ENCODE results near the gene MSGN1.

MSGN1 gene

DNA sequence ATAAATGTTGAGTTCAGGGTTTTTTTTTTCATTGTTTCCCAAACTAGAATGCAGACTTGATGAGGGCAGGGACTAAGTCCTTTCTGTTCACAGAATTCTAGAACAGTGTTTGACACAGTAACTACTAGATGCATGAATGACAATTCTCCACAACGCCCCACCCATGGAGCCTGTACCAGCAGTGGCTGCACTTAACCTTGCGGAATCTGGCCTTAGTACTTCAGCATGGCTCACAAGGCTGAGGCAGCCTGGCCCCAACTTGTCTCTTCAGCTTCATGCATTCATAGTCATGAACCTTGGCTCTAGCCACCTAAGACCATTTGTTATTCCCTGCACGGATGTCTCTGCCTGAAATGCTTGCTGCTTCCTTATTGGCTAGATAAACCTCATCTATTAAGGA, 29.5 kb upstream of the MSGN1 start:
- H3K4me3 ChIP-seq (ENCODE audit: control insufficient read depth, low read depth, low read length), result no peak overlapping the region
- TF ChIP-seq, protein P1, sequence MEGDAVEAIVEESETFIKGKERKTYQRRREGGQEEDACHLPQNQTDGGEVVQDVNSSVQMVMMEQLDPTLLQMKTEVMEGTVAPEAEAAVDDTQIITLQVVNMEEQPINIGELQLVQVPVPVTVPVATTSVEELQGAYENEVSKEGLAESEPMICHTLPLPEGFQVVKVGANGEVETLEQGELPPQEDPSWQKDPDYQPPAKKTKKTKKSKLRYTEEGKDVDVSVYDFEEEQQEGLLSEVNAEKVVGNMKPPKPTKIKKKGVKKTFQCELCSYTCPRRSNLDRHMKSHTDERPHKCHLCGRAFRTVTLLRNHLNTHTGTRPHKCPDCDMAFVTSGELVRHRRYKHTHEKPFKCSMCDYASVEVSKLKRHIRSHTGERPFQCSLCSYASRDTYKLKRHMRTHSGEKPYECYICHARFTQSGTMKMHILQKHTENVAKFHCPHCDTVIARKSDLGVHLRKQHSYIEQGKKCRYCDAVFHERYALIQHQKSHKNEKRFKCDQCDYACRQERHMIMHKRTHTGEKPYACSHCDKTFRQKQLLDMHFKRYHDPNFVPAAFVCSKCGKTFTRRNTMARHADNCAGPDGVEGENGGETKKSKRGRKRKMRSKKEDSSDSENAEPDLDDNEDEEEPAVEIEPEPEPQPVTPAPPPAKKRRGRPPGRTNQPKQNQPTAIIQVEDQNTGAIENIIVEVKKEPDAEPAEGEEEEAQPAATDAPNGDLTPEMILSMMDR (conservative IDR thresholded peaks at IDR 0.05; ENCODE audit: control insufficient read depth, insufficient read depth, low read depth, low read length), result no peak
- no peak for DNase-seq (ENCODE audit: low read depth)

DNA sequence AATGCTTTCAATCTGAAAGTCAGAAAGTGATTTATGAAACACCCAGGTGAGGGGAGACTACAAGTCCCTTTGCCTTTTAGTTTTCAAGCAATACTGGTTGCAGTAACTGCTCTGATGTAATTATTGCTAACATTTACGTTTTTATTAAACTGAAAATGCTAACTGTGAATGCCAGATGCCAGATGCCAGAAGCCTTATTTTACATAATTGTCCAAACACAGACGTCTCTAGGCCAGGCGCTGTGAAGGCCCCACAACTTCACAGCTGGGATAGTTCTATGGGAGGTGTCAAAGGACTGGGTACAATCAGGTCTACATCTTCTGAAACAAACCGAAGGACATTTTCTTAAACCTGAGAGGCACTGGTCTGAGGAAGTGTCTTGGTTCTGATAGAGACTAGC, 27.5 kb upstream of the MSGN1 start:
- TF ChIP-seq, protein P1 (conservative IDR thresholded peaks at IDR 0.05; ENCODE audit: control insufficient read depth, insufficient read depth, low read depth, low read length), result no peak
- H3K4me3 ChIP-seq (ENCODE audit: control insufficient read depth, low read depth, low read length), result no peak overlapping the region
- DNase-seq (ENCODE audit: low read depth), result no peak

DNA sequence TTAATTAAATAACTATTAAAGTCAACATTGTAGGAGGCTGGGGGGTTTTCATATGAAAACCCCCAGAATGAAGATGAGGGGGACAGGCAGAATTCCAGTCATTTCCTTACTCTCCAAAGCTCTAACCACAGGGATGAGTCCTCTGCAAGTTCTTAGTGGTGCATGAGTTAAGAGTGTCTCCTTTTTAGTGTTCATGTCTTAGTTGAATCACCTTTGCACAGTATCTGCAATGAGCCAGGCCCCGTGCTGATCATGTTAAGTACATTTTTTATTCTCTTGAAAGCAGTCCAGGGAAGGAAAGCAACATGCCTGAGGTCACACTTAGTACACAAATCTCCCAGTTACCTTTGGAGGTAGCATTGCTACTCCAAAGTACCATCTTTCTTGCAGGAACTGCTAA, 25.7 kb upstream of the MSGN1 start:
- TF ChIP-seq, protein P1 (conservative IDR thresholded peaks at IDR 0.05; ENCODE audit: control insufficient read depth, insufficient read depth, low read depth, low read length), result no peak
- no peak for DNase-seq (ENCODE audit: low read depth)
- H3K4me3 ChIP-seq (ENCODE audit: control insufficient read depth, low read depth, low read length), result no peak overlapping the region

DNA sequence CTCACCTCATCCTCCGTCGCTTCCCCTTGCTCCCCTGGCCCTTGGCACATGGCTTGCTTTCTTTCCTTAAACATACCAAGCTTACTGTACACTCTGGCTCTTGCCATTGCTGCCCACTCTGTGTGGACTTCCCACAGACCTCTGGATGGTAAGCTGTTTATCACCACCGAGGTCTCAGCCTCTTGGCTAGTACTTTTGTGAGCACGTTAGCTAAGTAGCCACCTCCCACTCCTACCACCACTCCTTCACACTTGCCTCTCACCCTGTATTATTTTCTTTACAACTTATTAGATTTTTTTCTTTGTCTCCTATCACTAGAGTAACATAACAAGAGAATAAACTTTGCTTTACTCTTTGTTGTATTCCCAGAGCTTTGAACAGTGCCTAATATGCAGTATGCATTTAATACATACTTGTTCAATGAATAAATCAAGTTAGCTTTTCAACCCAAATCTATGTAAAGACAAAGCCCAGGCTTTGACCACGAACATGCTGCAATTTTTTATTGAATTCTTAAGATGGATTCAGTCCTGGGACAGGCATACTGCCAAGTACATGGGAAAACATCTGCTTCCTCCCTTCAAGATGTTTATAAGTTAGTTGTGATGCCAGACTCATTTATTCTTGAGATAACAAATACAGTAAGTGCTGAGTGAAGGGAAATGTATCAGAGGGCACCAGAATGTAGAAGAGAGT, 25.0 kb upstream of the MSGN1 start:
- DNase-seq (ENCODE audit: low read depth), result peak; percentile 83
- TF ChIP-seq, protein P1 (conservative IDR thresholded peaks at IDR 0.05; ENCODE audit: control insufficient read depth, insufficient read depth, low read depth, low read length), result no peak
- H3K4me3 ChIP-seq (ENCODE audit: control insufficient read depth, low read depth, low read length), result no peak overlapping the region

DNA sequence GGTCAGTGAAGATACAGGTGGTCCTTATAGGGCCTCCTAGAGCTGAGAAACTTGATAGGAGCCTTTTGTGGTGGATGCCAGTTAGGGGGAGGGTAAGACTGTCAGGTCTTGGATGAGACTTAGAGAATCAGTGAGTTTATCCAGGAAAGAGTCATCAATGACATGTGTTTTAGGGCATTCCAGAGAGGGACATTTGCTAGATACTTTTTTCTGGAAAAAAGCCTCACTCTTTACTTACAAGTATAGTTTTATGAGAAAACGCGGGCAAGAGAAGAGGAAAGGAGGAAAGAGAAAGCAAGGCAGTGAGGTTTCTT, 24.5 kb upstream of the MSGN1 start:
- TF ChIP-seq, protein P1 (conservative IDR thresholded peaks at IDR 0.05; ENCODE audit: control insufficient read depth, insufficient read depth, low read depth, low read length), result no peak
- DNase-seq (ENCODE audit: low read depth), result no peak
- no peak overlapping the region for H3K4me3 ChIP-seq (ENCODE audit: control insufficient read depth, low read depth, low read length)

DNA sequence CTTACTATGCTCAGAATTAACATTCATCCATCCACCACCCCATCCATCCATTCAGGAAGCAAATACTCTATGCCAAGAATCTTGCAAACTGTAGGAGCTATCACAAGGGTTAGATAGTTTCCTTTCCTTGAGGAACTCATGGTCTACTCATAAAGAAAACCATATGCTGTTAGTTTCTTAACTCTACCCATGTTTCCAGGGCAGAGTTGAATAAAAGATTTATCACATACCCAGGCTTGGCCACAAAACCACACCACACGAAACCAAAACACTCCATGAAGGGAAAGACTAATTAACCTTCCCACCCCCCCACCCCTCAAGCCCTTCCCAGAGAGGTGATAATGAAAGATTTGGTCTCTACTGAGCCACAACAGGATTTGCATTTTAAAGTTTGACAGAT, 23.7 kb upstream of the MSGN1 start:
- DNase-seq (ENCODE audit: low read depth), result peak; percentile 45
- H3K4me3 ChIP-seq (ENCODE audit: control insufficient read depth, low read depth, low read length), result no peak overlapping the region
- TF ChIP-seq, protein P1 (conservative IDR thresholded peaks at IDR 0.05; ENCODE audit: control insufficient read depth, insufficient read depth, low read depth, low read length), result no peak

DNA sequence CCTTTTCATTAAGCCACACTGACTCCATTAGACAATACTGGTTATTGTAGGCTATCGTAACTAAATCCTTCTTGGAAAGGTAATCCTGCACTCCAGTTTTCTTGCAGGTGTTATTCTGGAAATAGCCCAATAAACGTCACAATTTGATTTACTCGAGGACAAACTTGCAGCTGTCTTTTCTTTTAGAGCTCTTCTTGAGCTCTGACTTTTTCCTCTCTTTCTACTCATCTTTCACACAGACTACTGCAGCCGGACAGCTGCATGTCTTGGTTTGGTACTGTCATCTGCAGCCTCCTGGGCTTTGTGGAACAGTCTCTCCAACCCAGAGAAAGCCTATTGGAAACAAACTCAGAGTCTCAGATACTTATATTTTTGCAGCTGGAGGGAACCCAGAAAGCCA, 23.0 kb upstream of the MSGN1 start:
- DNase-seq (ENCODE audit: low read depth), result no peak
- TF ChIP-seq, protein P1 (conservative IDR thresholded peaks at IDR 0.05; ENCODE audit: control insufficient read depth, insufficient read depth, low read depth, low read length), result no peak
- H3K4me3 ChIP-seq (ENCODE audit: control insufficient read depth, low read depth, low read length), result no peak overlapping the region
